Loucy (cell line): ENCODE measurements around the gene GCG.

Experiments
- H2AFZ ChIP-seq: fragments of 200-600 bp; sonication (generic); 2 replicates; pipeline ENCODE4 v1.6.0; 2016; ENCODE audit warnings: antibody characterized with exemption, mild to moderate bottlenecking, low read length, moderate library complexity
- H3F3A ChIP-seq: fragments of 200-600 bp; 2 replicates; pipeline ENCODE4 v1.6.0; 2016; ENCODE audit warnings: antibody characterized with exemption, low read depth, mild to moderate bottlenecking
- H3K27me3 ChIP-seq: fragments of 200-600 bp; sonication (generic); 2 replicates; pipeline ENCODE4 v1.6.1; 2014; ENCODE audit warnings: low read length, mild to moderate bottlenecking; ENCODE audit not compliant: insufficient read depth, poor library complexity, severe bottlenecking
- H3K36me3 ChIP-seq: fragments of 200-600 bp; sonication (generic); 2 replicates; pipeline ENCODE4 v1.6.1; 2016; ENCODE audit warnings: low read length; ENCODE audit not compliant: insufficient read depth
- H3K4me1 ChIP-seq: fragments of 200-600 bp; sonication (generic); 2 replicates; pipeline ENCODE4 v1.5.1; 2014; ENCODE audit warnings: low read length, mild to moderate bottlenecking; ENCODE audit not compliant: insufficient read depth, poor library complexity, severe bottlenecking
- H3K4me2 ChIP-seq: fragments of 200-600 bp; sonication (generic); 2 replicates; pipeline ENCODE4 v1.6.0; 2014; ENCODE audit warnings: antibody characterized with exemption, low read length, low read depth, mild to moderate bottlenecking; ENCODE audit not compliant: poor library complexity, severe bottlenecking
- H3K4me3 ChIP-seq: fragments of 200-600 bp; sonication (generic); 2 replicates; pipeline ENCODE4 v1.5.1; 2014; ENCODE audit warnings: low read length, mild to moderate bottlenecking, mixed read lengths; ENCODE audit not compliant: poor library complexity, severe bottlenecking
- H3K79me2 ChIP-seq: fragments of 200-600 bp; sonication (generic); 2 replicates; pipeline ENCODE4 v1.6.1; 2014; ENCODE audit warnings: low read length; ENCODE audit not compliant: insufficient read depth
- H3K9ac ChIP-seq: fragments of 200-600 bp; sonication (generic); 2 replicates; pipeline ENCODE4 v1.6.0; 2014; ENCODE audit warnings: mild to moderate bottlenecking, low read depth, low read length, moderate library complexity; ENCODE audit not compliant: poor library complexity, severe bottlenecking
- H3K9me2 ChIP-seq: fragments of 200-600 bp; sonication (generic); replicated peaks from 2 replicates; pipeline ENCODE4 v1.6.1; 2016; ENCODE audit warnings: low read depth, low read length, mixed read lengths
- H3K9me3 ChIP-seq: fragments of 200-600 bp; sonication (generic); 2 replicates; pipeline ENCODE4 v1.6.1; 2014; ENCODE audit warnings: mild to moderate bottlenecking, antibody characterized with exemption, low read length, low read depth; ENCODE audit not compliant: insufficient read depth
- H4K20me1 ChIP-seq: fragments of 200-600 bp; sonication (generic); 2 replicates; pipeline ENCODE4 v1.6.0; 2014; ENCODE audit warnings: antibody characterized with exemption, low read length, mild to moderate bottlenecking; ENCODE audit not compliant: insufficient read depth, poor library complexity, severe bottlenecking
- CTCF ChIP-seq: fragments of 200-600 bp; sonication (generic); conservative IDR thresholded peaks from 2 replicates; pipeline ENCODE4 v1.5.1; 2014; ENCODE audit warnings: mild to moderate bottlenecking, antibody characterized with exemption, low read length
- EZH2phosphoT487 ChIP-seq: fragments of 200-600 bp; IDR thresholded peaks from 2 replicates; pipeline ENCODE4 v1.6.1; 2018; ENCODE audit warnings: antibody characterized with exemption, mild to moderate bottlenecking, moderate library complexity, borderline replicate concordance

GCG gene

DNA sequence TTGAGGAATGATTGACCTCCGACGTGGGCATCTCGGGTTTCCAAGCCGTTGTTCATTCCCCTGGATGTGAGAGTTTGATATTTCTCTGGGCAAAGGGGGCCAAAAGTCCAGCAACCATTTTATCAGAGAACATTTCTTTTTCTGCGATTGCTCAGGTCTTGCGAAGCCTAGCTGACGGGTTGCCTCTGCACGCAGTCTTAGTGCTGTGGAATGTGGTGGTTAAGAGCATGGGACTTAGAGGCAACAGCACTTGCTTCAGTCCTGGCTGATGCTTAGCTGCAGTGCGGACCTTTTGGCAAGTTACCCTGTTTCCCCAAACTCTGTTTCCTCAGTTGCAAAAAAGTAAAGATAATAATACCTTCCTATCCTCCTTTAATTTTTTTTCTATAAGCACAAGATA, 46.2 kb upstream of the GCG start:
- Histone ChIP-seq H3K36me3 (no peaks in the 10 kb centered on the region), H3F3A (no peaks in the 10 kb centered on the region)

GRCh38 chr2:162197069-162197825, 45.2 kb upstream of the GCG start:
- Histone ChIP-seq H3K4me1 (no peaks in the 10 kb centered on the region), H2AFZ (no peak overlapping the region), H3K4me2 (no peak overlapping the region)

More for the DNA sequence above, 46.2 kb upstream of the GCG start:
- Histone ChIP-seq H3K27me3 (no peaks in the 10 kb centered on the region), H3K4me1 (no peaks in the 10 kb centered on the region), H3K4me3 (no peak overlapping the region), H3K4me2 (no peak overlapping the region), H4K20me1 (no peaks in the 10 kb centered on the region), H3K9me3 (no peaks in the 10 kb centered on the region), H3K79me2 (no peaks in the 10 kb centered on the region), H3K9ac (no peak overlapping the region), H3K9me2 (no peaks in the 10 kb centered on the region), H2AFZ (no peak overlapping the region)
- TF ChIP-seq EZH2phosphoT487: no peak
- TF ChIP-seq CTCF: no peak

GRCh38 chr2:162196638-162197037, 44.6 kb upstream of the GCG start:
- H3K79me2 ChIP-seq: no peaks in the 10 kb centered on the region
- no peak for TF ChIP-seq EZH2phosphoT487
- TF ChIP-seq CTCF: no peak
- H4K20me1 ChIP-seq: no peaks in the 10 kb centered on the region
- no peak overlapping the region for H2AFZ ChIP-seq
- H3K9me3 ChIP-seq: no peaks in the 10 kb centered on the region
- H3K4me2 ChIP-seq: no peak overlapping the region
- no peaks in the 10 kb centered on the region for H3K36me3 ChIP-seq
- no peaks in the 10 kb centered on the region for H3K9me2 ChIP-seq
- H3K9ac ChIP-seq: no peak overlapping the region
- no peaks in the 10 kb centered on the region for H3K4me1 ChIP-seq
- H3K4me3 ChIP-seq: no peak overlapping the region
- H3F3A ChIP-seq: no peaks in the 10 kb centered on the region
- no peaks in the 10 kb centered on the region for H3K27me3 ChIP-seq

More at GRCh38 chr2:162197069-162197825, 45.2 kb upstream of the GCG start:
- no peaks in the 10 kb centered on the region for H3K79me2 ChIP-seq
- no peaks in the 10 kb centered on the region for H3K27me3 ChIP-seq
- no peaks in the 10 kb centered on the region for H3K9me3 ChIP-seq
- no peak for TF ChIP-seq CTCF
- TF ChIP-seq EZH2phosphoT487: no peak
- no peak overlapping the region for H3K9ac ChIP-seq
- H3K36me3 ChIP-seq: no peaks in the 10 kb centered on the region
- H3F3A ChIP-seq: no peaks in the 10 kb centered on the region
- H3K4me3 ChIP-seq: no peak overlapping the region
- H3K9me2 ChIP-seq: no peaks in the 10 kb centered on the region
- no peaks in the 10 kb centered on the region for H4K20me1 ChIP-seq
